K562 (cell line): ENCODE measurements around the gene RPL22. TPM values are rescaled to one million over a fixed set of nuclear protein-coding genes. Genes with fewer than 3 reads are reported as not detected.

Source experiments
- ATAC-seq: fragments of 200-7000 bp; cut with Tn5 transposase; 3 replicates; pipeline ENCODE4 v1.9.1; 2020; ENCODE audit warnings: moderate library complexity
- BruUV-seq: library from RNA; stranded (reverse); fragments of 400-500 nt; replicated peaks from 2 replicates; lab custom pipeline; 2021; lab: Mats Ljungman, UMichigan
- CTCF ChIA-PET: fragments of 300-600 bp; formaldehyde crosslinking; extraction: SDS; loops from one replicate; lab custom pipeline; 2021; ENCODE audit warnings: low intra/inter-chr PET ratio; lab: Yijun Ruan, JAX
- POLR2A ChIA-PET: fragments of 300-600, 350-650 bp; sonication (Branson Sonifier 250); formaldehyde crosslinking; extraction: SDS; loops from one replicate; lab custom pipeline; 2021; ENCODE audit warnings: antibody characterized with exemption, inconsistent platforms; lab: Yijun Ruan, JAX
- DNase-seq, 4 experiments: peaks; one replicate each; pipeline versions ENCODE4 v3.0.0 to v3.0.0-alpha.2; 2011 to 2018; ENCODE audit warnings: low spot score in 3 of 4, mixed read lengths in 3 of 4; ENCODE audit errors: extremely low read depth in 1 of 4
- FAIRE-seq: peaks from 2 replicates; lab custom pipeline; 2011; peaks lifted over from hg19 to GRCh38; lab: Jason Lieb, UNC
- H2AFZ ChIP-seq: 2 replicates; pipeline ENCODE4 v1.6.0; 2011; ENCODE audit warnings: low read depth, low read length, control low read depth, inconsistent platforms
- H3K27ac ChIP-seq: fragments of 200-600 bp; 3 replicates; pipeline ENCODE4 v1.8.0; 2011; ENCODE audit warnings: low read depth, mild to moderate bottlenecking, control low read depth, inconsistent platforms, low read length, moderate library complexity, mixed read lengths; ENCODE audit errors: extremely low read depth
- H3K27me3 ChIP-seq, 2 experiments: fragments of 300-600 bp in 1 of 2; 2 replicates in 1 of 2; 3 replicates in 1 of 2; pipeline versions ENCODE4 v1.6.0 to v1.8.0; 2011; ENCODE audit warnings: inconsistent platforms in 2 of 2, low read length in 2 of 2, mild to moderate bottlenecking in 1 of 2, mixed read lengths in 1 of 2, moderate library complexity in 1 of 2; ENCODE audit not compliant: control insufficient read depth in 2 of 2, insufficient read depth in 2 of 2
- H3K36me3 ChIP-seq: fragments of 300-600 bp; 3 replicates; pipeline ENCODE4 v1.8.0; 2011; ENCODE audit warnings: mild to moderate bottlenecking, low read length, inconsistent platforms; ENCODE audit not compliant: control insufficient read depth, insufficient read depth
- H3K4me1 ChIP-seq, 2 experiments: fragments of 200-600 bp in 1 of 2; replicated peaks in 1 of 2; 2 replicates in 1 of 2; 3 replicates in 1 of 2; pipeline versions ENCODE4 v1.5.1 to v1.8.0; 2011; ENCODE audit warnings: inconsistent platforms in 2 of 2, low read length in 2 of 2, mild to moderate bottlenecking in 1 of 2, mixed read lengths in 1 of 2, moderate library complexity in 1 of 2; ENCODE audit not compliant: control insufficient read depth in 2 of 2, insufficient read depth in 2 of 2
- H3K4me2 ChIP-seq: 2 replicates; pipeline ENCODE4 v1.6.1; 2011; ENCODE audit warnings: low read length, control low read depth, inconsistent platforms, mixed read lengths; ENCODE audit not compliant: insufficient read depth
- H3K4me3 ChIP-seq: fragments of 200-600 bp; sonication (generic), shearing (Covaris generic); 2 replicates; pipeline ENCODE4 v1.5.1; 2016; ENCODE audit warnings: control low read depth, inconsistent platforms
- H3K79me2 ChIP-seq: fragments of 200-600 bp; 3 replicates; pipeline ENCODE4 v1.8.0; 2011; ENCODE audit warnings: low read length, inconsistent platforms; ENCODE audit not compliant: control insufficient read depth, insufficient read depth
- H3K9ac ChIP-seq, 2 experiments: 2 replicates each; pipeline versions ENCODE4 v1.6.0 to v1.6.1; 2011; ENCODE audit warnings: low read depth in 2 of 2, low read length in 2 of 2, control low read depth in 1 of 2, inconsistent platforms in 1 of 2, mild to moderate bottlenecking in 1 of 2, mixed read lengths in 1 of 2; ENCODE audit not compliant: insufficient read depth in 1 of 2
- H3K9me1 ChIP-seq: one replicate; pipeline ENCODE4 v1.6.0; 2011; ENCODE audit warnings: inconsistent platforms, mild to moderate bottlenecking, low read length, moderate library complexity; ENCODE audit not compliant: control insufficient read depth, insufficient read depth
- H3K9me3 ChIP-seq: replicated peaks from 2 replicates; pipeline ENCODE4 v1.5.1; 2011; ENCODE audit warnings: low read depth, low read length, inconsistent platforms; ENCODE audit not compliant: control insufficient read depth, insufficient read depth
- H4K20me1 ChIP-seq: replicated peaks from 2 replicates; pipeline ENCODE4 v1.6.1; 2011; ENCODE audit warnings: low read length, inconsistent platforms, mixed read lengths; ENCODE audit not compliant: control insufficient read depth, insufficient read depth
- CC2D1A ChIP-seq: fragments of 450-650 bp; IDR thresholded peaks from 2 replicates; pipeline ENCODE4 v1.6.1; 2017; ENCODE audit warnings: mild to moderate bottlenecking
- CHD2 ChIP-seq: IDR thresholded peaks from 2 replicates; pipeline ENCODE4 v1.6.1; 2011; ENCODE audit warnings: low read depth, low read length
- CTCFL ChIP-seq: IDR thresholded peaks from 2 replicates; pipeline ENCODE4 v1.6.1; 2011; ENCODE audit warnings: borderline replicate concordance, low read depth, mild to moderate bottlenecking, moderate library complexity, low read length; ENCODE audit not compliant: insufficient read depth, poor library complexity, severe bottlenecking
- EP400 ChIP-seq: fragments of 450-650 bp; IDR thresholded peaks from 2 replicates; pipeline ENCODE4 v1.6.1; 2017; ENCODE audit warnings: antibody characterized with exemption, mild to moderate bottlenecking, moderate library complexity
- FOXP4 ChIP-seq: sonication (generic); formaldehyde crosslinking; IDR thresholded peaks from 2 replicates; pipeline ENCODE4 v1.8.0; 2022; ENCODE audit warnings: mild to moderate bottlenecking, missing genetic modification reagents, borderline replicate concordance
- JUN ChIP-seq, 2 experiments: sonication (generic) in 1 of 2; formaldehyde crosslinking in 1 of 2; IDR thresholded peaks; 2 replicates each; pipeline versions ENCODE4 v1.6.1 to v1.8.0; 2012 to 2022; ENCODE audit warnings: borderline replicate concordance in 2 of 2, mild to moderate bottlenecking in 2 of 2, improper control_type of control experiment in 1 of 2, low read depth in 1 of 2, low read length in 1 of 2, missing genetic modification reagents in 1 of 2
- KDM4B ChIP-seq, 2 experiments: fragments of 450-650 bp in 1 of 2; sonication (generic) in 1 of 2; IDR thresholded peaks; 2 replicates each; pipeline ENCODE4 v1.6.1; 2016 to 2017; ENCODE audit warnings: borderline replicate concordance in 2 of 2, antibody characterized with exemption in 1 of 2, low read depth in 1 of 2, mild to moderate bottlenecking in 1 of 2
- MEF2D ChIP-seq: conservative IDR thresholded peaks from 2 replicates; pipeline ENCODE4 v1.6.1; 2016; ENCODE audit warnings: low read depth, missing genetic modification characterization, missing compliant biosample characterization
- PHF8 ChIP-seq: fragments of 200-600 bp; sonication (generic); IDR thresholded peaks from 2 replicates; pipeline ENCODE4 v1.6.1; 2012; ENCODE audit warnings: mixed run types, mild to moderate bottlenecking, inconsistent platforms, low read length, moderate library complexity, borderline replicate concordance
- SMAD3 ChIP-seq: fragments of 450-650 bp; formaldehyde crosslinking; conservative IDR thresholded peaks from 2 replicates; pipeline ENCODE4 v1.4.0; 2020; ENCODE audit warnings: mild to moderate bottlenecking
- ZNF445 ChIP-seq: fragments of 250-450 bp; sonication (Bioruptor Pico); IDR thresholded peaks from 2 replicates; pipeline ENCODE4 v1.4.0; 2020; ENCODE audit warnings: low read depth, mild to moderate bottlenecking, moderate library complexity
- ZNF764 ChIP-seq: fragments of 250-450 bp; sonication (Bioruptor Pico); IDR thresholded peaks from 2 replicates; pipeline ENCODE4 v1.4.0; 2020; ENCODE audit warnings: low read depth, mild to moderate bottlenecking, moderate library complexity
- ZNF77 ChIP-seq: fragments of 250-450 bp; sonication (Bioruptor Pico); IDR thresholded peaks from 2 replicates; pipeline ENCODE4 v1.5.0; 2020
- WGBS: fragments of 100-300 bp; shearing (Covaris generic); methylation state at CpG from one replicate; pipeline ENCODE4 v1.1.6; 2016; ENCODE audit warnings: low coverage, mixed read lengths; ENCODE audit not compliant: insufficient coverage; ENCODE audit errors: missing lambda C conversion rate; 5-methylcytosine and 5-hydroxymethylcytosine counted together
- in situ Hi-C: fragments of 300-500 bp; cut with MboI; formaldehyde crosslinking; loops from 4 replicates; pipeline ENCODE4 v1.15.0; 2018; ENCODE audit warnings: inconsistent platforms, mixed read lengths
- intact Hi-C: fragments of 100-400 bp; cut with micrococcal nuclease; formaldehyde crosslinking; loops from 2 replicates; pipeline ENCODE4 v1.14.2; 2022
- polyA plus RNA-seq, 8 experiments: library from polyadenylated mRNA; depleted of rRNA in 4 of 8; stranded (reverse) in 5 of 8; unstranded in 3 of 8; fragments of >200 nt; fragmentation: Nextera tagmentation in 2 of 8; fragmentation: Illumina TruSeq in 1 of 8; extraction: Ambion mirVana in 2 of 8; extraction: Trizol in 1 of 8; gene quantifications; 2 replicates each; pipeline versions ENCODE4 v1.2.1 to v1.2.3, GENCODE V29; 2011 to 2014; ENCODE audit warnings: inconsistent platforms in 1 of 8, missing spikeins in 1 of 8
- total RNA-seq, 7 experiments: library from RNA; depleted of rRNA in 6 of 7; stranded (reverse); fragments of >200 nt in 6 of 7; fragmentation: Illumina TruSeq in 2 of 7; extraction: Trizol in 2 of 7; gene quantifications; 2 replicates each; pipeline versions ENCODE4 v1.2.1 to v1.2.3, GENCODE V29; 2011 to 2021; ENCODE audit warnings: low replicate concordance in 1 of 7
- TF ChIP-seq, protein P1 (sequence below): fragments of 250-450 bp; sonication (Bioruptor Pico); IDR thresholded peaks from 2 replicates; pipeline ENCODE4 v1.5.0; 2022; ENCODE audit warnings: mild to moderate bottlenecking

RPL22 gene
- total and polyA plus RNA-seq, 9 of the 15 experiments (the other 6 are each of a cell fraction or from before 2014, with no cell fraction given), result 467 to 1,165 (median 607) TPM

GRCh38 chr1:6176779-6177178, 22.6 kb downstream of the RPL22 start:
- H2AFZ ChIP-seq, result no peak overlapping the region
- intact Hi-C loops (no loop called here), in situ Hi-C loops (no loop called here)
- H3K9me1 ChIP-seq, result no peaks in the 10 kb centered on the region
- DNase-seq (no peak), ATAC-seq (no peak), FAIRE-seq (no peak)
- ChIA-PET CTCF (no interaction called here), POLR2A (interaction anchor here (0.6 to 1.9 kb wide), 5 partner anchors 9 to 433 kb away, joined by 3 to 7 read pairs (median 4); no protein-coding TSS in a partner anchor)
- H3K9ac ChIP-seq, result no peak overlapping the region; a peak in 1 of 4 replicates
- no peaks in the 10 kb centered on the region for H3K9me3 ChIP-seq
- TF ChIP-seq MEF2D (no peak), FOXP4 (CRISPR knock-in tag) (no peak), PHF8 (no peak), KDM4B (IDR thresholded peaks at IDR 0.05; ENCODE audit: borderline replicate concordance in 2 of 2, low read depth in 1 of 2) (no peak), ZNF764 (CRISPR knock-in tag) (no peak), CC2D1A (no peak), JUN (IDR thresholded peaks at IDR 0.05; ENCODE audit: borderline replicate concordance, low read depth, low read length) (no peak), JUN (CRISPR knock-in tag; IDR thresholded peaks at IDR 0.05; ENCODE audit: borderline replicate concordance) (no peak), ZNF445 (no peak), CTCFL (no peak), SMAD3 (CRISPR knock-in tag) (no peak), ZNF77 (CRISPR knock-in tag) (no peak), CHD2 (no peak), EP400 (no peak)
- TF ChIP-seq, protein P1, sequence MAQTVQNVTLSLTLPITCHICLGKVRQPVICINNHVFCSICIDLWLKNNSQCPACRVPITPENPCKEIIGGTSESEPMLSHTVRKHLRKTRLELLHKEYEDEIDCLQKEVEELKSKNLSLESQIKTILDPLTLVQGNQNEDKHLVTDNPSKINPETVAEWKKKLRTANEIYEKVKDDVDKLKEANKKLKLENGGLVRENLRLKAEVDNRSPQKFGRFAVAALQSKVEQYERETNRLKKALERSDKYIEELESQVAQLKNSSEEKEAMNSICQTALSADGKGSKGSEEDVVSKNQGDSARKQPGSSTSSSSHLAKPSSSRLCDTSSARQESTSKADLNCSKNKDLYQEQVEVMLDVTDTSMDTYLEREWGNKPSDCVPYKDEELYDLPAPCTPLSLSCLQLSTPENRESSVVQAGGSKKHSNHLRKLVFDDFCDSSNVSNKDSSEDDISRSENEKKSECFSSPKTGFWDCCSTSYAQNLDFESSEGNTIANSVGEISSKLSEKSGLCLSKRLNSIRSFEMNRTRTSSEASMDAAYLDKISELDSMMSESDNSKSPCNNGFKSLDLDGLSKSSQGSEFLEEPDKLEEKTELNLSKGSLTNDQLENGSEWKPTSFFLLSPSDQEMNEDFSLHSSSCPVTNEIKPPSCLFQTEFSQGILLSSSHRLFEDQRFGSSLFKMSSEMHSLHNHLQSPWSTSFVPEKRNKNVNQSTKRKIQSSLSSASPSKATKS (CRISPR knock-in tag), result no peak
- H3K4me3 ChIP-seq, result no peak overlapping the region
- H3K4me2 ChIP-seq, result no peak overlapping the region
- no peaks in the 10 kb centered on the region for H3K79me2 ChIP-seq
- BruUV-seq, result no TSS peak
- WGBS, result 8% methylated on average over 5 of the region's 5 CpGs
- H3K4me1 ChIP-seq, result peaks cover 0 to 27% of the 10 kb centered on the region in 2 experiments; a peak in 1 of 5 replicates
- peaks cover 27% of the 10 kb centered on the region; the same call in 1 of the 2 replicates for H4K20me1 ChIP-seq
- H3K27ac ChIP-seq, result no peak overlapping the region
- no peaks in the 10 kb centered on the region for H3K36me3 ChIP-seq
- H3K27me3 ChIP-seq, result peaks cover 0 to 12% of the 10 kb centered on the region in 2 experiments; a peak in 1 of 5 replicates
